Limb (tissue), 2 donors: ENCODE data around the gene TBCE.

Experiments used
- DNase-seq, 2 donors: peaks; one replicate each; pipeline ENCODE4 v3.0.0-alpha.2; 2016; ENCODE audit errors: extremely low spot score in 2 of 2

TBCE gene, protein sequence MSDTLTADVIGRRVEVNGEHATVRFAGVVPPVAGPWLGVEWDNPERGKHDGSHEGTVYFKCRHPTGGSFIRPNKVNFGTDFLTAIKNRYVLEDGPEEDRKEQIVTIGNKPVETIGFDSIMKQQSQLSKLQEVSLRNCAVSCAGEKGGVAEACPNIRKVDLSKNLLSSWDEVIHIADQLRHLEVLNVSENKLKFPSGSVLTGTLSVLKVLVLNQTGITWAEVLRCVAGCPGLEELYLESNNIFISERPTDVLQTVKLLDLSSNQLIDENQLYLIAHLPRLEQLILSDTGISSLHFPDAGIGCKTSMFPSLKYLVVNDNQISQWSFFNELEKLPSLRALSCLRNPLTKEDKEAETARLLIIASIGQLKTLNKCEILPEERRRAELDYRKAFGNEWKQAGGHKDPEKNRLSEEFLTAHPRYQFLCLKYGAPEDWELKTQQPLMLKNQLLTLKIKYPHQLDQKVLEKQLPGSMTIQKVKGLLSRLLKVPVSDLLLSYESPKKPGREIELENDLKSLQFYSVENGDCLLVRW

DNA sequence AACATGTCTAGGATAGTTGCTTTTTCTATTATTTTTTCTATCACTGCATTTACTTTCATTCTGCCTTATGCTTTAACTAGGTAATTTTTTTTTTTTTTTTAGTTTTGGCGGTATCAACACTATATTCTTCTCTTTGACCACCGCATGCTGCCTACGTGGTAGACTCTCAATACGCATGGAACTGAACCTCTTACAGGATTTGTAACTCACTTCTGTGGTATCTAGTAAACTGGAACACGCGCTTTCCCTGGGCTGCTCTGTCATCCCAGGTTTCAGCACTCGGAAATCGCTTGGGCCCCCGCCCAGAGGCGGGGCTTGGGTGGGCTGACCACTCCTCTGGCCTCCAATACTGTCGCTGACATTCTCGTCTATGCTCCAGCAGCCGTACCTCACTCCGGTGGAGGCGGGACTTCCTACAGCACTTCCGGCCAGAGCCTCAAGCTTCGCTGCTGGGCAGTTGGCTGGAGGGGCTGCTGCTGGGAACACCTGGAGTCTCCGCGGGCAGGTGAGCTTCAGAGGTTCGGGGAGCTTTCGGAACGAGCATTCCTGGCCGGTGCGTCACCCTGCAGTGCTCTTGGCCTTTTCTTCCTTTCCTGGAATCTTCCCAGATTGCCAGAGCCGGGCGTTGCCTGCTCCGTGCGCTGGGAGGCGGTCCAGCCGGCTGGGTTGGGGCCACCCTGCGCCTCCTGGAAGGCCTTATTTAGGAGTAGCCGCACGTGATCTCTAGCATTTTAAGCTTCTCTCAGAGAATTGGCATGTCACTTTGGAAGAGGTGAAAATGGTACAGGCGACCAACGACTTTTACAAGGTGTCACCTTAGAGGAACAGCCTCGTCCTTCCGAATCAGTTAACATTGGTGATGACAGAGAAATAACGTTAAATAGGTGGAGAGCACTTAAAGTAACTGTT is at the start of gene TBCE:
Gene TBCE (plus strand): TSS at position 428 of the 909 bp plus-strand sequence. CDS start 12,623 bp downstream, outside the sequence.
- peak; percentile 92 to 94 for DNase-seq

DNA sequence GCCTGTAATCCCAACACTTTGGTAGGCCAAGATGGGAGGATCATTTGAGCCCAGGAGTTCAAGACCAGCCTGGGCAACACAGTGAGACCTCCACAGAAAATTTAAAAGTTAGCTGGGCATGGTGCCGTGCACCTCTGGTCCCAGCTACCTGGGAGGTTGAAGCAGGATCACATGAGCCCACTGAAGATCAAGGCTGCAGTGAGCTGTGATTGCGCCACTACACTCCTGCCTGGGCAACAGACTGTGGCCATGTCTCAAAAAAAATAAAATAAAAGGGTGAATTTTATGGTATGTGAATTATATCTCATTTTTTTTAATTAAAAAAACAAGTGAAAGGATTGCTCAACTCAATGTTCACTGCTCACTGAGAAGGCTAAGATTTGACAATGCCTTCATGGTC is 48.0 kb upstream of the TBCE start:
- DNase-seq = no peak

DNA sequence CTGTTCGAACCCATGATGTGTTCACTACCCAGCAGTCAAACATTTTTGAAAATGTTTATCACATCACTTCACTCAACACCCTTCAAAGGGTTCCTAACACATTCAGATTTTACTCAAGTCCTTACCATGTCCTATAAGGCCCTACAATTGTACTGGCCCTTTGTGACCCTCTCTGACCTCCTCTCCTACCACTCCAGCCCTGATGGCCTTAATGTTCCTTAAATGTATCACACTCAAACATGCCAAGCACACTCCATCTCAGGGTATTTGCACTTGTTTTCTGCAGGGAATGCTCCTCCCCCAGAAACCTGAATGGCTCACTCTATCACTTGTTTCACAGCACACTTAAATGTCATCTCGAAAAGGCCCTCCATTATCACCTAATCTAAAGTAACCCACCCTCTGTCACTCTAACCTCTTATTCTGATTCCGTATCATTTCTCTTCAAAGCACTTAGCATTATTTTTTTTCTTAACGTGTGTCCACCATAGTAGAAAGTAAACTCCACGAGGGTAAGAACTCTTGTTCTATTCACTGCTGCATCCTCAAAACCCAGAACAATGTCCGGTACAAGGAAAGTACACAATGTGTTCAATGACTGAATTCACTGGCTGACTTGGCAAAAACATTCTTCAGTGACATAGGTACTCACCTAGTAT is 46.6 kb upstream of the TBCE start:
- no peak for DNase-seq

DNA sequence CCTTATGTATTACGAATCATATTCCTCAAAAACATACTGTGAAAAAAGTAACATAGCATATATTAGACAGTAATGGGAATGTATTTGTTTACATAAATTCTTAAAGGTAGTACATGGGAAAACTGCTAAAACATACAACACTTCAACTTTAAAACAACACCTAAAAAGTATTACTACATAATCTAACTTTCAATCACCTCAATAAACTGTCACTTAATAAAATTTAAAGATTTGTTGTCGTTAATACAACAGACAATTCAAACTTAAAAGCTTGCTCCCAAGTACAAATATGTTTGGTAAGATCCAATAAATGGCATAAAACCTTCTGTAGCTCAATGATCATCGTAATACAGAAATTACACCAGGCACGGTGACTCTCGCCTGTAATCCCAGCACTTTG is 42.9 kb upstream of the TBCE start:
- DNase-seq = no peak

DNA sequence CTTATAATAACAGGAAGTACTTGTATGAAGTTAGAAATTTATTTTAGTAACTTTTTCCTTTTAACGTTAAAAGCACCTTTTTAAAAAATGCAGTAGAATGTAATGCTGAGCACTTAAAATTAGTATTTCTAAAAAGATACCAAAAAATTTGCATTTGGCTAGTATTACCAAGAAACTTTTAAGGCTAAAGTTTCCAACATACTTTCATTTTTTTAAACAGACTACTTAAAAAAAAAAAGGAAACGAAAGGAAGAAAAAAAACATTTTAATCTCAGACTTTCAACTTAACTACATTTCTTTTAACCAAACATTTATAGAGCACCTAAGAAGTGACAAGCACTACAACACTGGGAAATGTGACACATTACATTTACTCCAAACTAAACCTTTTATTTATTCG is 42.1 kb upstream of the TBCE start:
- no peak for DNase-seq

DNA sequence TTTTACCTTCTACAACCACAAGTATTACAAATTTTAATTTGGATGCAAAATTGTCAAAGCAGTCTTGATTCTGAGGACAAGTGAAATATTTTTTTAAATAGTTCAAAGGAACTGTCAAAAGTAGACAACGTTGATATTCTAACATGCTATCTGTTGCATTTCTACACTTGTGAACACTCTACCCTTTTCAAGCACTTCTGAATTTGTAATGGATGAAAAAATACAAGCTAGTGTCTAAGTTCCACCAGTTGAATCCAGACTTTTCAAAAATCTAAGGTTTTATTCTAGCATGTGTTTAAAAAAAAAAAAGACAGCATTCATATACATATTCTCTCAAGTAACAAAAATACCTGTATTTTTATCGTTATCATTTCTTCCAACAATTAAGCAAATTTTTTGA is 41.4 kb upstream of the TBCE start:
- DNase-seq = no peak

DNA sequence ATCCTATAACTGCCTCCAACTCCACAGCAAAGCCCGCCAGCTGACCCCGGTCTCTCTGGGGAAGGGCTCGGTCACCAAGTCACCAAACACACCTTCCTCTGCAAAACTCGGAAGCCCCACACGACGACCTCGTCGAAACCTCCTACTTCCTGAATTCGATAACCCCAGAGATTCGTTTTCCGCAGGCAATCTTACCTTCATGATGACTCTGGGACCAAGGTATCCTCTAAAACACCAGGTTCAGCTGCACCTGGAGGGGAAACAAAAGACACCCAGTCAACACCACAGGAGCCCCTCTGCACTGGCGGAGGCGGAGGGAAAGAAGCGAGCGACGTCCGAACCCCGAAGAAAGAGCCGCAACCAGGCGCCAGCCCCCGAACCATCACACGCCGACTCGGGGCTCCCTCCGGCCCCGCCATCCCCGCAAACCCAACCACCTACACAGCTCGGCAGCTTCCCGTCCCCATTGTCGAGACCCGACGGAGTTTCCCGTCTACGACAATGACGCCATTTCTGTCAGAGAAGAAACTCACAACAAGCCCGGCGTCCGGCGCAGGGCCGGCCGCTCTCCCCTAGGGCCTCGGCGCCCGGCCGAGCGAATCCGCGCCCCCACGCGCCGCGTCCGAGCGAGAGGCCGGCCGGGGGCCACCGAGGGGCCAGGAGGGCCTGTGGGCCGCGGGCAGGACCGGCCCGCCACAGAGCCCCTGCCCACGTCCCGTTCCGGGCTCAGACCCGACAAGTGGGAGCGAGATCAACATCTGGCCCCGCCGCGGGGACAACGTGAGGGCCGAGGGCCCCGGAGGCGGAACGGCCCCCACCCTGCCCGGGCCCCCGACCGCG is 40.3 kb upstream of the TBCE start:
- DNase-seq = peak in 1 of 2 donors; percentile 72

DNA sequence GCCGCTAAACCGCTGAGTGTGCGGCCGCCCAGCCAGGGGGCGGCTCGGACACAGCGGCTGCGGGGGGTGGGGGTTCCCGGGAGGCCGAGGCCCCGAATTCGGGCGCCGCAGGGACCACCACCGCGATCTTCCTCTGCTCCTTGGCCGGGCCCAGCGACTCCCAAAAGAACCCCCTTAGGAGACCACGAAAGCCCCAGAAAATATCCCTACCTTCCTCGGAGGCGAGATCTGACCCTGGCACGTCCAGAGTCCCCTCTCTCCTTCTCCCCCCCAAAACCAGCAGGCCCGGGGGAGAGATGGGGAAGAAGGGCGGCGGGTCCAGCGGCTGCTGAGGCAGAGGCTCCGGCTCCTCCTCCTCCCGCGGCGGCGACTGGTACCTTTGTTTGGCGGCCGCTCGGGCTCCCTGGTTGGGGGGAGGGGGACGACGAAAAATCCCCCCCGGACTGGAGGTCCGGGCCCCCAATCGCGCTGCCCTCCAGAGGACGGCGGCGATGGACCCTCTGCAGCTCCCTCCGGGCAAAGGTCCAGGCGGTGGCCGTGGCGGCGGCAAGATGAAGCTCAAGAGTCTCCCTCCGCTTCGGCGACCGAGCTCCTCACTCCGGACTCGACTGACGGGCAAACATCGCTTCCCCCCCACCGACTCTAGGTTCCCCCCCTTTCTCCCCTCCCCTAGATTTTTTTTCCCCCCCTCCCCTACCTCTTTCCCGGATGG is 39.5 kb upstream of the TBCE start, which contains the start of gene ARID4B:
Gene ARID4B (minus strand): TSS at position 621 of the 712 bp plus-strand sequence. CDS start 1,260 bp downstream, outside the sequence.
- DNase-seq = peak in 1 of 2 donors; percentile 89

DNA sequence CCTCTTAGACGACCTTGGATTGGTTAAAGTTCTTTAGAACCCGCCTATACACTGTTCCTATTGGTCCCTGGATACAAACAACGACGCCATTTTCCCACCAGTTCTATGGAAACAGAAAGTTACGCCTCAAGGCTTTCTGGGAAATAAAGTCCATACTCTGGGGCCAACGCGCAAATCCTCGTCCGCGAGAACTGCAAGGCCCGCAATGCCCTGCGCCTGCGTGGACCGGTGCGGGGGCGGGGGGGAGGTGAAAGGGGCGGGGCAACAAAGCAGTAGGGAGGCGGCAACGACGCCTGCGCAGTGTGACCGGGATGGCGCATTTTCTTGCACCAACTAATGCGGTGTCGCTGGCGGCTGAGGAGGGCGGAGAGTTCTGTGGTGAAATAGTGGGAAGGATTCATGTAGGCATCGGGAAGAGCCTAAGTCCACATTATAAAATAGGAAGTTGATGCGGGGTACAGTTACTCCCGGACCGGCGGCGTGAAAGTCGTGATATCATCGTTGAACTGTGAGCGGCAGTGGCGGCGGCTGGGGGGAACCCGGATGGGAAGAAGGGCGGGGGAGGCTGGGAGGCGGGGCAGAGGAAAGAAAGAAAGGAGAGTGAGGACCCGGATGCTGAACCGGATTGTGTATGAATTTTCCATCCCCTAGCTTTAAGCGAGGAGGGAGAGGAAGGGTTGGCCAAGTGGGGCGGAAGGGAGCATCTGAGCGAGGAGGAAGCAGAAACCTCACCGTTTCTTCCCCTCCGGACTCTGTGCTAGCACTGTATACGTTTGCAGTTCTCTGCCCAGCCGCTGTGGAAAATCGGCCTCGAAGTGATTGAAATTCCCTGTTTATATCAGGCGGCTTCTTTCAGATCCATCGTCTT is 38.7 kb upstream of the TBCE start, which contains the start of gene GGPS1:
Gene GGPS1 (plus strand): TSS at position 300 of the 868 bp plus-strand sequence. CDS start 6,695 bp downstream, outside the sequence.
- peak; percentile 100 for DNase-seq

DNA sequence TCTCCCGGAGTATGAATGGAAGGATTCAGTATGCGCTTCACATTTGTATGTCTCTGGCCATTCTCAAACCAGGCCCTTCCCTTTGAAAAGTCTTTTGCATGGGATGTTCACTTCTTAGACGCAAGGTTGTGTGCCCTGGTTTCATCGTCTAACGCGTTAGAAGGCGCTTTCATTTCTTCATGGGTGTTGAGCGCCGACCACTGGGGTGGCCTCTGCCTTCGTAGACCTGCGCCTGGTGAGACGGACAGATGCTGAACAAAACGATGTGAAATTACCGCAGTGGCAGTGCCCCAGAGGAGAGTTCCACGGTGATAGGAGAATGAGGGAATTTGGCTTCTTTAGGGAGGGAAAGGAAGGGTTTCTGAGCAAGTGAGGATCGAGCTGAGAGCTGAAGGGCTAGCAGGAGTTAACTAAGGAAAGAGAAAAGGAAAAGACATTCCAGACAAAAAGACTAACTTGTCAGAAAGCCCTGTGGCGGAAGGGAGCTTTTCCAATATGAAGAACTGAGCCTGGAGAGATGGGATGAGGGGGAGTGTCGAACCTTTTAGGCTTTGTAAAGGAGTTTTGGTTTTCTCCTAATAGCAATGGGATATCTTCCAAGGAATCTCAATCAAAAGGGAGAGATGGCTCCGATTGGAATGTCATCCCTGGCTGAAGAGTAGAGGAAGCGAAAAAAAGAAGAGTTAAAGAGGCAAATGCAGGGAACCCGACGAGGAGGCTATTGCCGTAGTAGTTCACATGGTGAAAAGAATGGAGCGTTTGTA is 37.9 kb upstream of the TBCE start:
- DNase-seq = peak in 1 of 2 donors; percentile 10

DNA sequence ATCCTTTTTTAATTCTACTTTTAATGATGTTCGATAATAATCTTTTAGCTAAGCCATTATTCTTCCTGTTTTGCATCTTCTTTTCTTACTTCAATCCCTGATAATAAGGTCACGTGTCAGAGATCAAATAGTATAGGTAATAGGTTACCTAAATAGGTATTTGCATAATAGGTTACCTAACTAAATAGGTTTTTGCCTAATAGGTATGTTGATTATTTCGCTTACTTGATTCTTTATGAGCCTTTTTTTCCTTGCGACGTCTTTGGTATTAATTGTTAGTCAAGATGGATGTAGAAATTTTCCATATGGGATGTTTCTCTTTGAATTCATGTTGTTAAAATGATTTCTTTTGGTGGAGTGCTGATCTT is 36.3 kb upstream of the TBCE start:
- DNase-seq = no peak

DNA sequence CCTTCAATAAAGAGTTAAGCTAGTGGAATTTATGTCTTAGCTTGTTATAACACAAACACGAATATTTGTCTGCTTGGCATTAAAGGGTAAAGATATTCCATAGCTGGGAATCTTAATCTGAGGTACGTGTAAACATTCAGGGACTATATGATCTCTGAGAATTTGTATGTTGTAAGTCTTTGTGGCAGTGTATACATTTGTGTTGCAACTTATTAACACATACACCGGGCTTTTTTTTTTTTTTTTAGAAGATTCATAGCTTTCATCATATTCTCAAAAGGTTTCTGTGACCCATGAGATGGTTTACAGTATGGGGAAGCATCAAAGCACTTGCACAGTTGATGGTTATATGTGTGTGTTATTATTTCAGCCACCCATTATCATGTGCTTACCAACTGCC is 35.8 kb upstream of the TBCE start:
- no peak for DNase-seq

DNA sequence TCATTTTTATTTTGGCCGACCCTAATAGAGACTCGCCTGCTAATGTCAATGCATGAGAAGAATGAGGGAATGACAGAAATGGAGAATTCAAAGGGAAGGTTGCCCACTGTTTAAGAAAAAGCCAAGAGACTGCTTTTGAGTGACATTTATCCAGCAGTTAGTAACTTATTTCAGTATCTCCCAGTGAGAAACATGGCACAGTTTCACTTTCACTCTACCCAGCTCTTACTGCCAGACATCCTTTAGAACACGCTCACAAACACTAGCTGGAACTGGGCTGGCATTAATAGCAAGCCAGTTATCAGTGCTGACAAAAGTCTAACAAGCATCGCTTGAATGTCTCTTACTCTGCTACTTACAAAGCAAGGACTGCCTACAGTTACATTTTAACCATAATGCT is 30.3 kb upstream of the TBCE start:
- DNase-seq = no peak

DNA sequence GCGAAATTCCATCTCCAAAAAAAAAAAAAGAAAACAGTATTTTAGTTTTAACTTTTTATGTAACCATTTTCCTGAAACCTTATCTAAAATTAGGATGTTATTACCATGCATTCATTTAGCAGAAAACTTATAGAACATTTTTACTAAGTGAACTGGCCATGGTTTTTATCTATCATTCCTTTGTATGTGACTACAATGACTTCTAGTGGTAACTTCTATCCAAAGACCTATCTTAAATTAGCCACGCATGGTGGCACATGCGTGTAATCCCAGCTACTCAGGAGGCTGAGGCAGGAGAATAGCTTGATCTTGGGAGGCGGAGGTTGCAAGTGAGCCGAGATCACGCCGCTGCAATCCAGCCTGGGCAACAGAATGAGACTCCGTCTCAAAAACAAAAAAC is 27.5 kb upstream of the TBCE start:
- no peak for DNase-seq

DNA sequence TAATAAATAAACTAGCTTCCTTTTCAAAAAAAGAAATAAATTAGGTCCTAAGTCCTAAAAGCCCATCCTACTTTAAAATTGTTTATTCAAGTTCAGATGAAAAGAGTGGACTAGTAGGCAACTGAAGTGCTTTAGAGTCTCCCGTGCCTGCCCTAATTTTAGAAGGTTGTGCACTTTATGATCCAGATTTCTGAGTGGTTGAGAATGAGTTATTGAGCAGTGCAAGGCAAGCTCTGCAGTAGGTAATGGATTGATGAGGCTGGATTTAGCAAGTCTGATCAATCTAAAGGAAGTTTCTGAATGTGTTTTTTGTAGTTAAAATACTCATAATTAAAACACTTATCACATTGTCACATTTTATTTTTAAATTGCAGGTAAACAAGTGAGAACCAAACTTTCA is 25.9 kb upstream of the TBCE start:
- DNase-seq = no peak

DNA sequence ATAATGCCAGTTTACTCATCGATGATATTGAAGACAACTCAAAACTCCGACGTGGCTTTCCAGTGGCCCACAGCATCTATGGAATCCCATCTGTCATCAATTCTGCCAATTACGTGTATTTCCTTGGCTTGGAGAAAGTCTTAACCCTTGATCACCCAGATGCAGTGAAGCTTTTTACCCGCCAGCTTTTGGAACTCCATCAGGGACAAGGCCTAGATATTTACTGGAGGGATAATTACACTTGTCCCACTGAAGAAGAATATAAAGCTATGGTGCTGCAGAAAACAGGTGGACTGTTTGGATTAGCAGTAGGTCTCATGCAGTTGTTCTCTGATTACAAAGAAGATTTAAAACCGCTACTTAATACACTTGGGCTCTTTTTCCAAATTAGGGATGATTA is 25.2 kb upstream of the TBCE start:
- DNase-seq = no peak

DNA sequence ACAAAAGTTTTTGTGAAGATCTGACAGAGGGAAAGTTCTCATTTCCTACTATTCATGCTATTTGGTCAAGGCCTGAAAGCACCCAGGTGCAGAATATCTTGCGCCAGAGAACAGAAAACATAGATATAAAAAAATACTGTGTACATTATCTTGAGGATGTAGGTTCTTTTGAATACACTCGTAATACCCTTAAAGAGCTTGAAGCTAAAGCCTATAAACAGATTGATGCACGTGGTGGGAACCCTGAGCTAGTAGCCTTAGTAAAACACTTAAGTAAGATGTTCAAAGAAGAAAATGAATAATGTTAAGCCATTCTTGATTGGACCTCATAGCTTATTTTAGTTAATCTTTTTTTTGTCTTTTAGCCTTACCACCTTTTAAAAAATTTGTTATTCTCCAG is 24.8 kb upstream of the TBCE start:
- no peak for DNase-seq

DNA sequence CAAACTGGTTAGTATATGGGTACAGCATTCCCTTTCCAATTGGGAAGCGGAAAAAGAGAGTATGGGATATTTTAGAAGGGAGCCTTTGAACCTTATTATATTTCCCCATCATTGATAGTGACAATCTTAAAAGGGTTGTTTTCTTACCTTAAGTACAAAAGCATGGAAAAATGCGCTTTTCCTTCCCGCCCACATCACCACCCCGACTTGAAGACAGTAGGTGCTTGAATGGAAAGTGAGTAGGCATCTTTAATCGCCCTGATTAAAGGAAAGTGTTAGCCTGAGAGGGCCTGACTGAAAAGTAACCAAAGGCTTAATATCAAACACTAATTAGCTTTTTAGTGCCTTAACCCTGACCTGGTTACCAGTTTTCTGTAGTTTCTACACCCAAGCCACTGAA is 23.5 kb upstream of the TBCE start:
- no peak for DNase-seq
